HL-60 (cell line): Measurements from ENCODE around the gene ATP8A1.

Source experiments
- CTCF ChIP-seq: IDR thresholded peaks from one replicate; pipeline ENCODE4 v1.5.1; 2011; ENCODE audit warnings: low read length, control low read depth, inconsistent platforms; ENCODE audit not compliant: insufficient read depth
- GABPA ChIP-seq: IDR thresholded peaks from 2 replicates; pipeline ENCODE4 v1.6.1; 2012; ENCODE audit warnings: low read depth
- POLR2AphosphoS5 ChIP-seq: IDR thresholded peaks from 2 replicates; pipeline ENCODE4 v1.6.1; 2012; ENCODE audit warnings: low read depth
- REST ChIP-seq: IDR thresholded peaks from 2 replicates; pipeline ENCODE4 v1.6.1; 2012; ENCODE audit warnings: low read depth; ENCODE audit not compliant: insufficient replicate concordance
- SPI1 ChIP-seq: IDR thresholded peaks from 2 replicates; pipeline ENCODE4 v1.6.1; 2012; ENCODE audit warnings: low read depth, mild to moderate bottlenecking, borderline replicate concordance

GRCh38 chr4:42446823-42447222 is 210.1 kb downstream of the ATP8A1 start:
- TF ChIP-seq CTCF (no peak), POLR2AphosphoS5 (no peak), SPI1 (no peak), REST (no peak), GABPA (no peak)
